ENCODE results near the gene UBAC2. TPM values are rescaled to one million over a fixed set of nuclear protein-coding genes. Genes with fewer than 3 reads are reported as not detected.
"Not testable (repeated sequence)": the region's sequence is repeated elsewhere in the genome, so short reads cannot be mapped to it uniquely, and the experiment has no call there.

UBAC2 gene
- total RNA-seq, 1 experiment from 2014 or later: 54.7 TPM

- DNase-seq (ENCODE audit: low read depth): no peak
Observed at GRCh38 chr13:99376924-99377323, 176.3 kb downstream of the UBAC2 start.

- no peak for DNase-seq (ENCODE audit: low read depth)
Observed at GRCh38 chr13:99377641-99378040, 177.0 kb downstream of the UBAC2 start.

- DNase-seq (ENCODE audit: low read depth): no peak
Observed at GRCh38 chr13:99378985-99379733, 178.5 kb downstream of the UBAC2 start.

GRCh38 chr13:99379856-99380801, 179.5 kb downstream of the UBAC2 start:
- no peak for DNase-seq (ENCODE audit: low read depth)

GRCh38 chr13:99380921-99381645, 180.4 kb downstream of the UBAC2 start:
- DNase-seq (ENCODE audit: low read depth): no peak

- no peak for DNase-seq (ENCODE audit: low read depth)
Observed at GRCh38 chr13:99381766-99382165, 181.1 kb downstream of the UBAC2 start.

GRCh38 chr13:99382428-99383133, 181.9 kb downstream of the UBAC2 start:
- peak; percentile 7 for DNase-seq (ENCODE audit: low read depth)

GRCh38 chr13:99383511-99383921, 182.9 kb downstream of the UBAC2 start:
- no peak for DNase-seq (ENCODE audit: low read depth)

GRCh38 chr13:99383946-99384345, 183.3 kb downstream of the UBAC2 start:
- DNase-seq (ENCODE audit: low read depth): no peak

GRCh38 chr13:99384468-99384867, 183.8 kb downstream of the UBAC2 start:
- no peak for DNase-seq (ENCODE audit: low read depth)

- no peak for DNase-seq (ENCODE audit: low read depth)
Observed at GRCh38 chr13:99385161-99385560, 184.5 kb downstream of the UBAC2 start.

GRCh38 chr13:99385940-99386339, 185.3 kb downstream of the UBAC2 start:
- no peak for DNase-seq (ENCODE audit: low read depth)

GRCh38 chr13:99386495-99386894, 185.8 kb downstream of the UBAC2 start:
- no peak for DNase-seq (ENCODE audit: low read depth)

GRCh38 chr13:99386911-99387788, 186.5 kb downstream of the UBAC2 start:
- DNase-seq (ENCODE audit: low read depth): peak; percentile 18

GRCh38 chr13:99388334-99388923, 187.8 kb downstream of the UBAC2 start:
- DNase-seq (ENCODE audit: low read depth): no peak

- DNase-seq (ENCODE audit: low read depth): not testable (repeated sequence)
Observed at GRCh38 chr13:99389094-99389493, 188.4 kb downstream of the UBAC2 start.

GRCh38 chr13:99389520-99390304, 189.1 kb downstream of the UBAC2 start:
- no peak for DNase-seq (ENCODE audit: low read depth)

GRCh38 chr13:99390601-99391000, 189.9 kb downstream of the UBAC2 start:
- no peak for DNase-seq (ENCODE audit: low read depth)
